B cell (primary cell): ENCODE measurements around the gene GPR176. TPM values are rescaled to one million over a fixed set of nuclear protein-coding genes. Genes with fewer than 3 reads are reported as not detected.

Experiments
- ATAC-seq: fragments of 200-7000 bp; cut with Tn5 transposase; one replicate; pipeline ENCODE4 v1.10.0; 2021; ENCODE audit warnings: low read depth, mild to moderate bottlenecking, moderate number of reproducible peaks, moderate library complexity
- CTCF ChIA-PET: fragments of 350-600 bp; sonication (Branson Sonifier 250); formaldehyde crosslinking; loops from one replicate; lab custom pipeline; 2021; ENCODE audit warnings: antibody characterized with exemption, inconsistent platforms; lab: Charles Lee
- POLR2A ChIA-PET: fragments of 350-600 bp; sonication (Branson Sonifier 250); formaldehyde crosslinking; loops from one replicate; lab custom pipeline; 2021; ENCODE audit warnings: antibody characterized with exemption; lab: Charles Lee
- DNase-seq: peaks from one replicate; pipeline ENCODE4 v3.0.0; 2013
- H2AFZ ChIP-seq: 2 replicates; pipeline ENCODE4 v1.6.1; 2012; ENCODE audit warnings: mild to moderate bottlenecking, low read depth, low read length; ENCODE audit not compliant: insufficient read depth, poor library complexity, severe bottlenecking
- H3K27ac ChIP-seq, 2 donors: 1 replicate in 1 of 2; 2 replicates in 1 of 2; pipeline ENCODE4 v1.5.1; 2012 to 2013; ENCODE audit warnings: low read length in 2 of 2, mild to moderate bottlenecking in 2 of 2, moderate library complexity in 1 of 2
- H3K27me3 ChIP-seq, 4 experiments: fragments of 200-600 bp in 1 of 4; sonication (generic) in 1 of 4; replicated peaks in 1 of 4; 1 replicate in 2 of 4; 2 replicates in 2 of 4; pipeline versions ENCODE4 v1.6.1 to v1.7.0; 2013 to 2016; ENCODE audit warnings: low read length in 3 of 4, mild to moderate bottlenecking in 2 of 4, mixed read lengths in 1 of 4, moderate library complexity in 1 of 4; ENCODE audit not compliant: insufficient read depth in 4 of 4, control insufficient read depth in 3 of 4; ENCODE audit errors: control extremely low read depth in 1 of 4
- H3K36me3 ChIP-seq, 2 experiments: replicated peaks in 1 of 2; 1 replicate in 1 of 2; 2 replicates in 1 of 2; pipeline versions ENCODE4 v1.6.1 to v1.7.1; 2013; ENCODE audit warnings: low read length in 1 of 2; ENCODE audit not compliant: insufficient read depth in 2 of 2, control insufficient read depth in 1 of 2; ENCODE audit errors: control extremely low read depth in 1 of 2, extremely low read depth in 1 of 2
- H3K4me1 ChIP-seq, 2 donors: fragments of 200-600 bp in 1 of 2; sonication (generic) in 1 of 2; 1 replicate in 1 of 2; 2 replicates in 1 of 2; pipeline versions ENCODE4 v1.5.1 to v1.6.1; 2013 to 2017; ENCODE audit warnings: low read length in 2 of 2; ENCODE audit not compliant: control insufficient read depth in 2 of 2, insufficient read depth in 2 of 2
- H3K4me2 ChIP-seq: replicated peaks from 2 replicates; pipeline ENCODE3; 2012; ENCODE audit warnings: mild to moderate bottlenecking, low read depth, low read length; ENCODE audit not compliant: poor library complexity, severe bottlenecking
- H3K4me3 ChIP-seq, 5 experiments: fragments of 200-600 bp in 1 of 5; sonication (generic) in 1 of 5; 1 replicate in 3 of 5; 2 replicates in 2 of 5; pipeline versions ENCODE4 v1.5.1 to v1.7.0; 2011 to 2016; ENCODE audit warnings: low read length in 4 of 5, mild to moderate bottlenecking in 4 of 5, low read depth in 2 of 5, control low read depth in 1 of 5, moderate library complexity in 1 of 5; ENCODE audit not compliant: insufficient read depth in 1 of 5; ENCODE audit errors: control extremely low read depth in 1 of 5, extremely low read depth in 1 of 5
- H3K79me2 ChIP-seq: fragments of 200-600 bp; sonication (generic); one replicate; pipeline ENCODE4 v1.6.0; 2016; ENCODE audit warnings: low read length; ENCODE audit not compliant: control insufficient read depth, insufficient read depth
- H3K9ac ChIP-seq: fragments of 200-600 bp; sonication (generic); 2 replicates; pipeline ENCODE4 v1.6.1; 2017; ENCODE audit warnings: mild to moderate bottlenecking, low read length, moderate library complexity
- H3K9me3 ChIP-seq, 3 donors: one replicate each; pipeline versions ENCODE4 v1.6.1 to v1.7.1; 2013; ENCODE audit warnings: low read length in 2 of 3; ENCODE audit not compliant: control insufficient read depth in 2 of 3, insufficient read depth in 1 of 3; ENCODE audit errors: control extremely low read depth in 1 of 3
- H4K20me1 ChIP-seq: 2 replicates; pipeline ENCODE4 v1.6.0; 2012; ENCODE audit warnings: mild to moderate bottlenecking, low read length; ENCODE audit not compliant: insufficient read depth, control insufficient read depth, poor library complexity, severe bottlenecking
- H3K27ac Mint-ChIP-seq: one replicate; pipeline ENCODE4 v1.8.0; 2021; ENCODE audit warnings: mixed read lengths
- H3K27me3 Mint-ChIP-seq: one replicate; pipeline ENCODE4 v1.8.0; 2021; ENCODE audit warnings: mixed read lengths
- H3K4me1 Mint-ChIP-seq: one replicate; pipeline ENCODE4 v1.8.0; 2021; ENCODE audit warnings: mixed read lengths
- H3K4me3 Mint-ChIP-seq: one replicate; pipeline ENCODE4 v1.8.0; 2021; ENCODE audit warnings: mixed read lengths
- H3K9me3 Mint-ChIP-seq: one replicate; pipeline ENCODE4 v1.8.0; 2022; ENCODE audit warnings: mixed read lengths; ENCODE audit not compliant: insufficient read depth
- EZH2 ChIP-seq: IDR thresholded peaks from 2 replicates; pipeline ENCODE4 v1.6.1; 2012; ENCODE audit warnings: borderline replicate concordance, low read depth, mild to moderate bottlenecking, moderate library complexity, low read length; ENCODE audit not compliant: insufficient read depth, poor library complexity, severe bottlenecking
- WGBS: methylation state at CpG from one replicate; pipeline ENCODE4 v1.1.5; 2013; ENCODE audit warnings: missing lambda C conversion rate; ENCODE audit not compliant: insufficient coverage; 5-methylcytosine and 5-hydroxymethylcytosine counted together
- intact Hi-C: fragments of 100-400 bp; cut with micrococcal nuclease; formaldehyde crosslinking; loops from one replicate; pipeline ENCODE4 v1.10.0; 2022
- polyA plus RNA-seq: library from polyadenylated mRNA; depleted of rRNA; stranded (reverse); fragments of >200 nt; gene quantifications from 2 replicates; pipeline ENCODE4 v1.2.3, GENCODE V29; 2012
- total RNA-seq, 2 donors: library from RNA; stranded (reverse); fragments of 120-200 nt in 1 of 2; gene quantifications; 1 replicate in 1 of 2; 2 replicates in 1 of 2; pipeline versions ENCODE4 v1.2.3 to v1.2.4, GENCODE V29; 2013 to 2022
- TF ChIP-seq, protein P1 (sequence below): fragments of 200-600 bp; IDR thresholded peaks from one replicate; pipeline ENCODE4 v1.8.0; 2022; ENCODE audit warnings: antibody characterized with exemption, mild to moderate bottlenecking

GPR176 gene
- total and polyA plus RNA-seq, 2 donors (not counting 1 experiment from before 2014, with no cell fraction given), result 0.07 to 0.30 TPM

DNA sequence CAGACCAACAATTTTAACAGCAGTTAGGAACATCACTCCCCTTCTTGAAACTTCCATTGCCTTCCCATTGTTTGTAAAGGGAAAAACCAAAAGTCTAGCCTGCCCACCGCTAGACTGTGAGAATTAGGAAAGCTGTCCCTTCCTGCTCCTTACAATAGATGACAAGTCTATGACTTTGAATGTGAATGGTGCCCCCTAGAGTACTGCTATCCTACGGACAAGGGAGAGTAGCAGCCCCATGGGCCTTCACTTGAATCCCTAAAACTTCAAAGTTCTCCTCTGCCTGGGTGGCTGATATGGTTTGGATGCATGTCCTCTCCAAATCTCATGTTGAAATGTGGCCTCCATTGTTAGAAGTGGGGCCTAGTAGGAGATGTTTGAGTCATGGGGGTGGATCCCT is 96.4 kb downstream of the GPR176 start:
- Mint-ChIP-seq H3K4me3 (no peak overlapping the region), H3K27me3 (peaks cover 33% of the 10 kb centered on the region), H3K27ac (no peak overlapping the region), H3K9me3 (no peaks in the 10 kb centered on the region), H3K4me1 (no peaks in the 10 kb centered on the region)
- no peaks in the 10 kb centered on the region for H3K4me1 ChIP-seq
- H2AFZ ChIP-seq, result no peak overlapping the region
- H3K4me2 ChIP-seq, result no peak overlapping the region
- DNase-seq (no peak), ATAC-seq (no peak)
- H3K36me3 ChIP-seq, result no peaks in the 10 kb centered on the region
- TF ChIP-seq EZH2, result no peak
- no peaks in the 10 kb centered on the region for H4K20me1 ChIP-seq
- no peaks in the 10 kb centered on the region for H3K9me3 ChIP-seq
- no peaks in the 10 kb centered on the region for H3K27me3 ChIP-seq
- POLR2A ChIA-PET, result no interaction called here
- H3K9ac ChIP-seq, result no peak overlapping the region
- no peaks in the 10 kb centered on the region for H3K79me2 ChIP-seq
- no peak overlapping the region for H3K4me3 ChIP-seq
- CTCF ChIA-PET, result no interaction called here
- no CpG with 5 or more reads among the region's 2 CpGs for WGBS
- no peak overlapping the region for H3K27ac ChIP-seq
- intact Hi-C loops, result no loop called here

DNA sequence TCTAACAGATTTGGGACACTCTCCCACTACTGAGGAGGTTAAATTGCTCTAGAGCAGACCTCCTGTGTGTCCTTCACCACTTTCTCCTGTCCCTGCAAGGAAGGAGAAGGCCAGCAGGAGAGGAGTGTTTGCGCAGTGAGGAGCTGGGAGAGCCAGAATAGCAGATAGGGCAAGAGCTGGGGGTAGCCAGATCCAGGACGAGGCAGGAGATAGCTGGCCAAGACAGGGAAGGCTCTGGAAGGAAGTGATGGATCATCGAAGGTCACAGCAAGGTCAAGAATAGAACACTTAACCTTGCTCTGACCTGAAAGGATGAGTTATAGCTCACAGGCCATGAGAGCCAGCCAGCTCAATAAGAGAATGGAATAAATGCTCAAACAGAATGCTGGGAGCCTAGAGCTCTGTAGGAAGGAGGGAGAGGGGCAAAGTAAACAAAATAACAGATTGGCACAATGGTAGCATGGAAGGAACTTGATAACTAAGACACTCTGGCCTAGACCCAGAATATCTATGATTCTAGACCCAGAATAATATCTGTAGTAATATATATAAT is 99.9 kb downstream of the GPR176 start:
- Histone ChIP-seq H3K27me3 (no peaks in the 10 kb centered on the region), H3K4me2 (no peak overlapping the region), H2AFZ (no peak overlapping the region), H3K4me1 (no peaks in the 10 kb centered on the region), H3K4me3 (no peak overlapping the region), H3K9me3 (no peaks in the 10 kb centered on the region), H3K9ac (no peak overlapping the region), H3K27ac (no peak overlapping the region), H3K79me2 (no peaks in the 10 kb centered on the region), H4K20me1 (no peaks in the 10 kb centered on the region), H3K36me3 (no peaks in the 10 kb centered on the region)
- TF ChIP-seq, protein P1, sequence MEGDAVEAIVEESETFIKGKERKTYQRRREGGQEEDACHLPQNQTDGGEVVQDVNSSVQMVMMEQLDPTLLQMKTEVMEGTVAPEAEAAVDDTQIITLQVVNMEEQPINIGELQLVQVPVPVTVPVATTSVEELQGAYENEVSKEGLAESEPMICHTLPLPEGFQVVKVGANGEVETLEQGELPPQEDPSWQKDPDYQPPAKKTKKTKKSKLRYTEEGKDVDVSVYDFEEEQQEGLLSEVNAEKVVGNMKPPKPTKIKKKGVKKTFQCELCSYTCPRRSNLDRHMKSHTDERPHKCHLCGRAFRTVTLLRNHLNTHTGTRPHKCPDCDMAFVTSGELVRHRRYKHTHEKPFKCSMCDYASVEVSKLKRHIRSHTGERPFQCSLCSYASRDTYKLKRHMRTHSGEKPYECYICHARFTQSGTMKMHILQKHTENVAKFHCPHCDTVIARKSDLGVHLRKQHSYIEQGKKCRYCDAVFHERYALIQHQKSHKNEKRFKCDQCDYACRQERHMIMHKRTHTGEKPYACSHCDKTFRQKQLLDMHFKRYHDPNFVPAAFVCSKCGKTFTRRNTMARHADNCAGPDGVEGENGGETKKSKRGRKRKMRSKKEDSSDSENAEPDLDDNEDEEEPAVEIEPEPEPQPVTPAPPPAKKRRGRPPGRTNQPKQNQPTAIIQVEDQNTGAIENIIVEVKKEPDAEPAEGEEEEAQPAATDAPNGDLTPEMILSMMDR, result no peak
- TF ChIP-seq EZH2, result no peak
- Mint-ChIP-seq H3K27me3 (peaks cover 12% of the 10 kb centered on the region), H3K9me3 (no peaks in the 10 kb centered on the region), H3K27ac (no peak overlapping the region), H3K4me3 (no peak overlapping the region), H3K4me1 (no peaks in the 10 kb centered on the region)
- DNase-seq, result no peak
- WGBS, result 59% methylated on average over 3 of the region's 3 CpGs
- POLR2A ChIA-PET, result no interaction called here
- intact Hi-C loops, result no loop called here
- no peak for ATAC-seq
- CTCF ChIA-PET, result no interaction called here
